HS-27A (cell line): ENCODE data around the gene QPRT.
"Not testable (repeated sequence)": the region's sequence is repeated elsewhere in the genome, so short reads cannot be mapped to it uniquely, and the experiment has no call there.

Experiments used
- DNase-seq: peaks from one replicate; pipeline ENCODE4 v3.0.0-alpha.2; 2012; ENCODE audit warnings: low read depth, missing footprints

The QPRT gene

DNA sequence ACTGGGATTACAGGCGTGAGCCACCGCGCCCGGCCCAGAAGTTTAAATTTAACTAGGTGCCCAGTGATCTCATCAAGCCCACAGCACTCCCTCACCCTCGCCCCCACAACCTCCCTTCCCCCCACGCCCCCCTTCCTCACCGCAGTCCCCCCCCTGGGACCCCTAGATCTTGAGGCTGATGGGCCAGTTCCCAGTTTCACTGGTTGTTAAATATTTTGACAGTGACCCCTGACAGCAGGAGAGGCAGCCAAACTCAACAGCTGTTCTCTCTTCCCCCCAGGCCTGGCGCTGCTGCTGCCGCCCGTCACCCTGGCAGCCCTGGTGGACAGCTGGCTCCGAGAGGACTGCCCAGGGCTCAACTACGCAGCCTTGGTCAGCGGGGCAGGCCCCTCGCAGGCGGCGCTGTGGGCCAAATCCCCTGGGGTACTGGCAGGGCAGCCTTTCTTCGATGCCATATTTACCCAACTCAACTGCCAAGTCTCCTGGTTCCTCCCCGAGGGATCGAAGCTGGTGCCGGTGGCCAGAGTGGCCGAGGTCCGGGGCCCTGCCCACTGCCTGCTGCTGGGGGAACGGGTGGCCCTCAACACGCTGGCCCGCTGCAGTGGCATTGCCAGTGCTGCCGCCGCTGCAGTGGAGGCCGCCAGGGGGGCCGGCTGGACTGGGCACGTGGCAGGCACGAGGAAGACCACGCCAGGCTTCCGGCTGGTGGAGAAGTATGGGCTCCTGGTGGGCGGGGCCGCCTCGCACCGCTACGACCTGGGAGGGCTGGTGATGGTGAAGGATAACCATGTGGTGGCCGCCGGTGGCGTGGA lies 15.6 kb downstream of the QPRT start:
- DNase-seq: no peak

DNA sequence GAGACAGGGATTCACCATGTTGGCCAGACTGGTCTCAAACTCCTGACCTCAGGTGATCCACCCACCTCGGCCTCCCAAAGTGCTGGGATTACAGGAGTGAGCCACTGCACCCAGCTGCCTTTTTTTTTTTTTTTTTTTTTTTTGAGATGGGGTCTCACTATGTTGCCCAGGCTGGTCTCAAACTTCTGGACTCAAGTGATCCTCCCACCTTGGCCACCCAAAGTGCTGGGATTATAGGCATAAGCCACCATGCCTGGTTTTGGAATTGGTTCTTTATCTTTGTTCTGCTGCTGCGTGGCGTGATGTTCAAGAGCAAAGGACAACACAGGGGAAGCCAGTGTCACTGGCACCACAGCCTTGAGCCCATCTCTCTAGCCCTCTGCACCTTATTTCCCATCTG lies 16.7 kb downstream of the QPRT start:
- not testable (repeated sequence) for DNase-seq

DNA sequence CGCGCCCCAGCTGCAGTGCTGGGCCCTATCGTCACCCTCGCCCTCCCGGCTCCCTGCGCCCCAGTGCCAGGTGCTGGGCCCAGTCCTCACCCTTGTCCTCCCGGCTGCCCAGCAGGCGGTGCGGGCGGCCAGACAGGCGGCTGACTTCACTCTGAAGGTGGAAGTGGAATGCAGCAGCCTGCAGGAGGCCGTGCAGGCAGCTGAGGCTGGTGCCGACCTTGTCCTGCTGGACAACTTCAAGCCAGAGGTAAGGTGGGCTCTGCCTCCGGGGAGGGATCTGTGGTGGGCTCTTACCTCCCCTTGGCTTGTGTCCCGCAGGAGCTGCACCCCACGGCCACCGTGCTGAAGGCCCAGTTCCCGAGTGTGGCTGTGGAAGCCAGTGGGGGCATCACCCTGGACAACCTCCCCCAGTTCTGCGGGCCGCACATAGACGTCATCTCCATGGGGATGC lies 17.9 kb downstream of the QPRT start:
- DNase-seq: no peak

DNA sequence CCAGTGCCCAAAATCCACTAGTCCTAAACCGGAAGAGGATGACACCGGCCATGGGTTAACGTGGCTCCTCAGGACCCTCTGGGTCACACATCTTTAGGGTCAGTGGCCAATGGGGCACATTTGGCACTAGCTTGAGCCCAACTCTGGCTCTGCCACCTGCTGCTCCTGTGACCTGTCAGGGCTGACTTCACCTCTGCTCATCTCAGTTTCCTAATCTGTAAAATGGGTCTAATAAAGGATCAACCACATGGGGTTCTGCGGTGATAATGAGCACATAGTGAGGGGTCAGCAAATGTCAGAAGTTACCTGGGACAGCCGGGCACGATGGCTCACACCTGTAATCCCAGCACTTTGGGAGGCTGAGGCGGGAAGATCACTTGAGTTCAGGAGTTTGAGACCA lies 18.4 kb downstream of the QPRT start:
- DNase-seq: no peak

DNA sequence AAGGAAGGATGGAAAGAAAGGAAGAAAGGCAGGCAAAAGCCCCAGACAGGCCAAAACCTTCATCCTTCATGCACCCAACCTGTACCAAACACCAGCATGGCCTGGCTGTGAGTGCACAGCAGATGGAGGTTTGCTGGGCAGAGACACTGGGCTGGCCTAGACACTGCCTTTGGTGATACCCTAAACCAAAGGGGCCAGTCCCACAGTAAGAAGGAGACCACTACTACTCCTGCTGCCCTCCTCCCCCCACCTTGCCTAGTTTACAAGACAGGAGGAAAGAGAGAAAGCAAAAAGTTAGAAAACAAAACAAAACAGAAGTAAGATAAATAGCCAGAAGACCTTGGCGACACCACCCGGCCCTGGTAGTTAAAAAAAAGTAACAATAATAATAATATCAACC lies 19.1 kb downstream of the QPRT start:
- no peak for DNase-seq

DNA sequence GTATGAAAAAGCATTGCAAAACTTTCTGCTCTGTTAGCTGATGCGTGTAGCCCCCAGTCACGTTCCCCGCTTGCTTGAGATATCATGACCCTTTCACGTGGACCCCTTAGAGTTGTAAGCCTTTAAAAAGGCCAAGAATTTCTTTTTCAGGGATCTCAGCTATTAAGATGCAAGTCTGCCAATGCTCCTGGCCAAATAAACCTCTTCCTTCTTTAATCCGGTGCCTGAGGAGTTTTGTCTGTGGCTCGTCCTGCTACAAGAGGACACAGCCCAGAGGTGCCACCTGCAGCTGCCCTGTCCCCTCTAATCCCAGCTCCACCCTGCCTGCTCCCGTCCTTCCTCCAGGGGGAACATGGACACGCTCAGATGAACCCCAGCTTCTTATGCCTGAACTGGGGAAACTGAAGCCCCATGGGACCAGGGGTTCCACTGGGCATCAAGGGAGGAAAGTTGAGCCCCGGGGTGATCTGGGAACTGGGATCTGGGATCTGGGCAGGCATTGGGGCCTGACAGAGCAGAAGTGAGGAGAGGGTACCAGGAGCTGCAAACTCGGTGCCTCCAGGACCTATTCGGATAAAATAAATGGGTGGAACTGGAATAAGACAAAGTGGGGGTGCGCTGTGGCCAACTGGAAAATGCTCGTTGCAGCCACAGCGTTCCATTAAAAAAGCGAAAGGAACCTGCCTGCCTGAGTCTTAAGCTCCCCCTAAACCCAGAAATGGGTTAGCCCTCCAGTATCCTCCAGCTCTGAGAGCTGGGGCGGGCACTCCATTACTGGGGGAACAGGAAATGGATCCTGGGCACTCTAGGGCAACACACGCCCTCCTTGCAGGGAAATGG lies 19.7 kb downstream of the QPRT start:
- no peak for DNase-seq

DNA sequence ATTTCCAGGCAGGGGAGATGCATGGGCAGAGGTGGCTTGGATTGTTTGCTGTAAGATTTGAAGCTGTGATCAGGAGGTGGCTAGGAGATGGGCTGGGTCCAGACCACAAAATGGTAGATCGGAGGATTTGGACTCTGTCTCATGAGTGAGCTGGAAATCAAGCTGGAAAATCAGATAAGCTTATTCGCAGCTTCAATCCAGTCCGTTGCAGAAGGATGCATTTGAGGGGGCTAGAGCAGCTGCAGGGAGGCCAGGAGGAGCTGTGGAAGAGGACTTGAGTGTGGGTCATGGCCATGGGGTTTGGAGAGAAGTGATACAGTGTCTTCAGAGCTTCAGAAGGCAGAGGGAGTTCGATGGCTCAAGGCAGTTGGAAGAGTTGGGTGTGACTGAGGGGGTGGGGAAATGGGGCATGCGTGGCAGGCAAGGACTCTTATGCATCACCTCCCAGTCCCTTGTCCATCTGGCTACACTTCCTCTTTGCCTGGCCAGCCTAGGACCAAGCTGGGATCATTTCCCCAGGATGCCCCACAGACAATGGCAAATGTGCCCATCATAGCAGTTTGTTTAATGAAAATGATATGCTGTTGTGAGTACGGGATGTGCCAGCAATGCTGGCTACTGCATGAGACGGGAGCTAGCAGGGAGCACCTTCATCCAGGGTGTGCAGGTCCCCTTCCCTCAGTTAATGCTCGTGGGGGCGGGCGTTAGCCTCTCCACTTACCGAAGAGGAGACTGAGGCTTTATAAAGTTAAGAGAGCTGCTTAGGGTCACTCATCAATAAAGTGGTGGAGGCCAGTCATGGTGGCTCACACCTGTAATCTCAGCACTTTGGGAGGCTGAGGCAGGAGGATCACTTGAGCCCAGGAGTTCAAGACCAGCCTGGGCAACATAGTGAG lies 20.6 kb downstream of the QPRT start:
- DNase-seq: no peak

DNA sequence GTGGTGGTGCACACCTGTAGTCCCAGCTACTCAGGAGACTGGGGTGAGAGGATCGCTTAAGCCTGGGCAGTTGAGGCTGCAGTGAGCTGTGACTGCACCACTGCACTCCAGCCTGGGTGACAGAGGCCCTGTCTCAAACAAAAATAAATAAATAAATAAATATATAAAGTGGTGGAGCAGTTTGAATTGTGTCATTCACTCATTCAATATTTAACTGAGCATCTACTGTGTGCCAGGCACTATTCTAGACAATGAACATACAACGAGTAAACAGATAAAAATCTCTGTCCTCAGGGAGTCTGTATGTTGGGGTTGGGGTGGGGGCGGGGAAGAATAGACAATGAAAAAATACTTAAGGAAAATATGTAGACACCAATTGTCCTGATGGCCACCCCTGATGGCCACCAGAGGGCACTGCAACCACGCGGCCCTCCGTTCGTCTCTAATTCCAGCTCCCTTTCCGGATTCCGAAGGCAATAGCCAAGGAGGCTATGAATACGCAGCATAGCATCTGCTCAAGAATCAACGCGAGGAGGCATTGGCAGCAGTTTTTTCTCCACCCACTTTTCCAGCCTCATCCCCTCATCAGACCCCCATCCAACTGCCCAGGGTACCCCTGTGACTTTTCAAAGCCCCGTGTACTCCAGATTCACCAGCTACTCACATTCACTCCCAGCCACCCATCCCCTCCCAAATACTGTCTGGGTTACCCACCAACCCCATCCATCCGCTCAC lies 21.4 kb downstream of the QPRT start:
- peak; percentile 57 for DNase-seq

DNA sequence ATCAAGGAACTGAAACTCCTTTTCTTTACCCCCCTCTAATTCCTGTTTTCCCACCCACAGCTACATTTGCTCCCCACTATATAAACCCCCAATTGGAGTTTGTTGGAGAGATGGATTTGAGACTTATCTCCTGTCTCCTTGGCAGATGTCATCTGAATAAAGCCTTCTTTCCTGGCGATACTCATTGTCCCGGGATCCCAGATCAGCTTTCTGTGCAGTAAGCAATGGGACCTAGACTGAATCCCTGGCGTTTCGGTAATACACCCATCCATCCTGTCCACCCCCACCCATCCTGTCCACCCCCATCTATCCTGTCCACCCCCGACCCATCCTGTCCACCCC lies 22.2 kb downstream of the QPRT start:
- DNase-seq: no peak

DNA sequence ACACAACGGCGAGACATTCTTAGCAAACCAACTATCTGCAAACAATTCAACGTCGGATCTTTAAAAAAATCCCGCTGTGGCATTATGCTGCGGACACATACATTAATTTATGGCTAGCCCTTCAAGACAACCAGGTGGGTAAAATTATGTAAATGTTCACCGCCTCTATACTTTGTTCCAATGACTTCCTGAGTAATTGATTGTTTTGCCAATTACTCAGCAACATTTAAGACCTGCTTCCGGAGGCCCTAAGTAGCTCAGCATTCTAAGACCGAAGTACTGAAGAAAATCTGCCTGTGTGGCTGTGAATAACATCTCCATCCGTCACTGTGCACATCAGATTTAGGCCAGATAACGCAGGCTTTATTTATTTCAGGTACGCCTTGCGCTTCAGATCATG lies 23.3 kb downstream of the QPRT start:
- DNase-seq: no peak

DNA sequence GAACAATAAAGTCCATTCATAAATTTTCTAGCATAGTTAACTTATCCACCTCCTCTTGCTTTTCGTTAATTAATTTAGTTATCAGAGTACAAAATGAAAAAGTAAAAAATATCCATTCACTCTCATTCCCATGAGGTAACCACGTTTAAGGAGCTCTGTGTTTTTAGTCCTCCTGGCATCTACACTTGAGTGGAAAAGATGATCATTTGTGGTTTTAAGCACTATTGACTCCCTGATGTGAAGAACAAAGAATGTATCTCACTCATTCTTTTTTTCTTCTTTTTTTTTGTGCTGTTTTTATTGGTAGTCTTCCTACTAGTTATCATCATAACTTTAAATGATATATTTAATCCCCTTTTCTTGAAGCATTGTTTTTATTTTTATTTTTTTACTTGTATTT lies 26.1 kb downstream of the QPRT start:
- no peak for DNase-seq

DNA sequence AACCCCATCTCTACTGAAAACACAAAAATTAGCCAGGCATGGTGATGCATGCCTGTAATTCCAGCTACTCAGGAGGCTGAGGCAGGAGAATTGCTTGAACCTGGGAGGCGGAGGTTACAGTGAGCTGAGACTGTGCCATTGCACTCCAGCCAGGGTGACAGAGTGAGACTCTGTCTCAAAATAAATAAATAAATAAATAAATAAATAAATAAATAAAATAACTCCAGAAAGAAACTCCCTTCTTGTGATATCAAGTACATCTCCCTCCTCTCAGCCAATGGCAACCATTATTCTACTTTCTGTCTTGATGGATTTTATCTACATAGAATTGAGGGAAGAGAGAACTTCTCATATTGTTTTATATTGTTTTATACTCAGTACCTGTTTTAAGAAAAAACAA lies 28.2 kb downstream of the QPRT start:
- not testable (repeated sequence) for DNase-seq

DNA sequence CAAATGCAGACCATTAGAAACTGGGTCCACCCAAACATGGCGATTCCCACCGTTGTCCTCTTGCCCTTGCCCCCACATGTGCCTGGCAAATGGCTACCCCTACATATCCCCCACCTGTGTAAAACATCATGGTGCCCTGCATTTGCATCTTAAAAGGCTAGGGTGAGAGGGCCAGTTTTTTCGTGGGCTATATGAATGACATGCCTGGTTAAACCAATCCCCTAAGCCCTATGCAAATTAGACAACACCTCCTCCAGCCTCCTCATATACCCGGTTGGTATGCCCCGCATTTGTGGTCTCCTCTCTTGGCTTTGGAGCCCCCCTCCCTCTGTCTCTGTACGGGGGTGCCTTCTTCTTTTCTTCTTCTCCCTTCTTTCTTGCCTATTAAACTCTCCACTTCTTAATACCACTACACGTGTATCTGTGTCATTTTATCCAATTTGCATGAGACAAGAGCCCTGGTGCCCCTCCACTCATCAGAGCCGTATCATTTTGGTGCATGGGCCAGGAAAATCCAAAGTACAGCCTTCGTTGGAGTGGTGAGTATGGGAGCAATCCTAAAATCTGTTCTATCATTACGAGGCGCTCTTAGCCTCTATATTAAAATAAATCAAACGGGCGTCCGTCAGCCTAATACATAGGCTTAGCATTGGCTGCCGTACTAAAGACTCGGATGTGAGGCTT lies 30.1 kb downstream of the QPRT start:
- DNase-seq: no peak

DNA sequence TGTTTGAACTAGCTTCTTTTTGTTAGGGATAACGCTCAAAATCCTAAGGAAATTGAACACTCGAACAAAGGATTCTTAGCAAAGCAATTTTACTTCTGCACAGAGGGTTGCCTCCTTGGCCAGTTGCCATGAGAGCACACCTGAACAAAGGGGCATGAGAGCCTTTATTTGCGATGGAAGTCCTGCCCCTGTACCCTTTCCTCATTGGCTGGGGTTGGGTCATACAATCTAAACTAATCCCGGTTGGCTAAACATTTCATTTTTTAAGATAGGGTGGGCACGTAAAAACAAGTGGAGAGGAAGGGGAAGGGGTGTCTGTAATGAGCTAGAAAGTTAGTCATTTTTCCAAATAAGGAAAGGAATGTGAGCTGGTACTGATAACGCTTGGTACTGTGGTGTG lies 30.7 kb downstream of the QPRT start:
- DNase-seq: not testable (repeated sequence)

DNA sequence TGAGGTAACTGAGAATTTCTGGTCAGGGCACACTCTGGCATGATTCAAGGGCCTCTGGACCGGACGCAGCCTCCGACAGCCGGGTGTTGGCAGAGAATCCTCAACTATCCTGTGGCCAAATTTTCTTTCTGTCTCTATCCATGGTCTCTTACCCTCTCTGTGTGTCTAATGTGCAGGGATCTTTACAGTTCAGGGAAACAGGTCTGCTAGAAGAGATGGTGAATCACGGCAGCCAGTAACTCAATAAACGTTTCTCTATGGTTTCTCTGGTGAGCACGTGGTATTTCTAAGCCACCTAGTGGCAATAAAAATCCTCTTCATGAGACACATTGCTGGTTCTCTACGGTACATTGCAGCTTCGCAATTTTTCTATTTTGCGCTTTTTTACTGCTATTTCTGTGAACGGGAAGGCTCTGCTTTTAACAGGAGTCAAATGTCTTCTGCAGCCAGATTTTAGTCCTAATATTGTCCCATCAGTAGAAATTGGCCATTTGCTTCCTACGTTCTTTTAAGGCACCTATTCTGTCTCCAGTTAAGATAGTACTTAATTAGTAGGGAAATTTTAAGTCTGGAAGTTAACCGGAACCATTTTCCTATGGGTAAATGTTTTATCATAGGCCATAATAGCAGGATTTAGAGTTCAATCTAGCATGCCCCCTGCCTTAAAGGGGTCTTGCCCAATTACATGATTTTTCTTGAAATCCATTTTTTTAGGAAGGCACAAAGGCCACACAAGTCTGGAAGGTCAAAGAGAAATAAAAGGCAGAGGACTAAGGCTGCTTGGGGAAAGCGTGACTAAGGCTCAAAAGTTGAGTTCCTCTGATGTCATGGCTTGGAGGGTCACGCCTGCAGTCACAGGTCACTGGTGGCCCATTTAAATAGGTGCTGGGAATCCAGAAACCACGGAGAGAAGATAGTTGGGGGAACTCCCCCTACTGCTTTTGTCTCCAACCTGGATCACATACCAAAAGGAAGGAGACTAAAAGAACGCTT lies 31.5 kb downstream of the QPRT start:
- DNase-seq: no peak

DNA sequence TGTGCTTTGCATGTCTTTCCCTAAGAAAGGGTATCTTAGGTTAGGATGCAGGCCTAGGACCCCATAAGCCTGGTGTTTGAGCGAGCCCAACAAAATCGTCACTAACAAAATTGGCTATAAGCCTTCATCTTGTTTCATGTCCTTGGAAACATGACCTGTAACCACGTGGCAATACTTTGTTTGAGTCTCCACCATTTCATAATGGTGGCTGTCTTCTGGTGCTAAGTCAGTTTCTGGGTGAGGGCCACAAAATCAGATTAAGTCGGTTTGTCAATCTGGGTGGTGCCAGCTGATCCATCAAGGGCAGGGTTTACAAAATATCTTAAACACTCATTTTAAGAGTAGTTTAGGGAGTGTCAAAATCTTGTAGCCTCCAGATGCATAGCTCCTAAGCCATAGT lies 33.8 kb downstream of the QPRT start:
- no peak for DNase-seq

DNA sequence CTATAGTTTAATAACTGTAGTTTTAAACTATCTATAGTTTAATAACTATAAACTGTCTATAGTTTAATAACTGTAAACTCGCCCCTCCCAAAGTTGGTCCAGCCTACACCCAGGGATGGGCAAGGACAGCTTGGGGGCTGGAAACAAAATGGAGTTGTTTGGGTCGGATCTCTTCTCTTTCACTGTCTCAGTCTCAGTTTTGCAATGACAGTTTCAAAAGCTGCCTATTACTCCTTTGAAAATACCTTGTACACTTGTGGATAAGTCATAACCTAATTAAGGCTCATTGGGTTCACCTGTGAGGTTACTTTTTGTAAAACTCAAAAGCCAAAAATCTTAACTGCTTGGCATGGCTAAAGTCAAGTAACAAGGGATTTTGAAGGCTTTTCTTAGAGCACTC lies 35.4 kb downstream of the QPRT start:
- DNase-seq: no peak

DNA sequence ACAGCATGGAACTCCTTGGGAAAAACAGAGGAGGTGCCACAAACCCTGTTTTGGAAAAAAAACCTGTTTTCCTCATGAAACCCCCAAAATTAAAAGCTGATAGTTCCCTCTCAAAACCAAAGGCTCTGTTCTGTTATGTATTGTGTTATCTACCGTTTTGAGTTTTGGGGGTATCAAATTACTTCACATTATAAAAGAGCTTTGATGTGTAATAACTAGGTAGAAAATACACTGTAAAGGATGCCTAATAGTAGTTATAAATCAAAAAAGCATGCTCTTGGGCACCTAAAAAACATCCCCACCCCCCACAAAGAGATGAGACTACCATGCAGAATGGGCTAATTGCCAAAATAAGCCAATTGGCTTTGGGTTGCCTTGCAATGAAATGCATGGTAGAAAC lies 36.0 kb downstream of the QPRT start:
- no peak for DNase-seq

DNA sequence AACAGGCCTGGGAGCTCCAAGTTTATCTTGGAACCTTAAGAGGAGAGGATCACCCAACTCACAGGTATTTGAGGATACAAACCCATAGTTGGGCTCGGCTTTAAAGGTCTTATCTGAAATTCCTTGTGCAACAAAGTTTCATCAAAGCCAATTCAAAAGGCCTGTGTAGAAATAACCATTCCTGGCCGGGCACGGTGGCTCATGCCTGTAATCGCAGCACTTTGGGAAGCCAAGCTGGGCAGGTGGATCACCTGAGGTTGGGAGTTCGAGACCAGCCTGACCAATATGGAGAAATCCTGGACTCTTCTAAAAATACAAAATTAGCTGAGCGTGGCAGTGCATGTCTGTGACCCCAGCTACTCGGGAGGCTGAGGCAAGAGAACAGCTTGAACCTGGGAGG lies 38.1 kb downstream of the QPRT start:
- DNase-seq: no peak

DNA sequence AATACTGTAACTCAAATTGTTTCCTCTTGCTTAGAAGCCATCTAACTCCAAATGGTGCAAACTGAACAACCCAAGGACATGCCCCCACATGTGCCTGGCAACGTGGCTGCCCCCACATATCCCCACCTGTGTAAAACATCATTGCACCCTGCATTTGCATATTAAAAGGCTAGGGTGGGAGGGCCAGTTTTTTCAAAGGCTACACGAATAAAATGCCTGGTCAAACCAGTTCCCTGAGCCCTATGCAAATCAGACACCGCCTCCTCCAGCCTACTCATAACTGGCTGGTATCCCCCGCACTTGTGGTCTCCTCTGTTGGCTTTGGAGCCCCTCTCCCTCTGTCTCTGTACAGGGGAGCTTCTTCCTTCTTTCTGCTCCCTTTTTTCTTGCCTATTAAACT lies 40.1 kb downstream of the QPRT start:
- DNase-seq: no peak
